Measurements from ENCODE around the gene VAPA. TPM values are rescaled to one million over a fixed set of nuclear protein-coding genes. Genes with fewer than 3 reads are reported as not detected.

The VAPA gene
- total and polyA plus RNA-seq, 2 donors (not counting 1 experiment from before 2014, with no cell fraction given) = 47.7 to 109 TPM

- Histone ChIP-seq H2AFZ (ENCODE audit: insufficient read depth, low read depth, low read length, poor library complexity, severe bottlenecking) (no peak overlapping the region), H4K20me1 (ENCODE audit: control insufficient read depth, insufficient read depth, low read length, poor library complexity, severe bottlenecking) (no peaks in the 10 kb centered on the region), H3K27me3 (replicated peaks in 1 of 4; ENCODE audit: control extremely low read depth in 1 of 4, control insufficient read depth in 3 of 4, insufficient read depth in 4 of 4, low read length in 3 of 4) (no peaks in the 10 kb centered on the region), H3K4me2 (replicated peaks; ENCODE audit: low read depth, low read length, poor library complexity, severe bottlenecking) (no peak overlapping the region), H3K27ac (ENCODE audit: low read length in 2 of 2) (no peak overlapping the region), H3K79me2 (ENCODE audit: control insufficient read depth, insufficient read depth, low read length) (no peaks in the 10 kb centered on the region), H3K4me3 (ENCODE audit: control extremely low read depth in 1 of 5, extremely low read depth in 1 of 5, insufficient read depth in 1 of 5, low read depth in 2 of 5, low read length in 4 of 5) (no peak overlapping the region), H3K9ac (ENCODE audit: low read length) (no peak overlapping the region), H3K4me1 (ENCODE audit: control insufficient read depth in 2 of 2, insufficient read depth in 2 of 2, low read length in 2 of 2) (no peaks in the 10 kb centered on the region), H3K9me3 (ENCODE audit: control extremely low read depth in 1 of 3, control insufficient read depth in 2 of 3, insufficient read depth in 1 of 3, low read length in 2 of 3) (peaks cover 1 to 18% (median 17%) of the 10 kb centered on the region in 3 donors), H3K36me3 (replicated peaks in 1 of 2; ENCODE audit: control extremely low read depth in 1 of 2, control insufficient read depth in 1 of 2, extremely low read depth in 1 of 2, insufficient read depth in 2 of 2, low read length in 1 of 2) (peaks cover 0 to 2% of the 10 kb centered on the region in 2 experiments)
- Mint-ChIP-seq H3K27ac (no peak overlapping the region), H3K27me3 (peaks cover 13% of the 10 kb centered on the region), H3K4me3 (no peak overlapping the region), H3K9me3 (ENCODE audit: insufficient read depth) (peaks cover 6% of the 10 kb centered on the region), H3K4me1 (peaks cover 11% of the 10 kb centered on the region)
- WGBS (ENCODE audit: insufficient coverage) = 97% methylated on average over 6 of the region's 7 CpGs
- ATAC-seq (ENCODE audit: low read depth) = no peak
- intact Hi-C loops (cut with micrococcal nuclease) = no loop called here
- DNase-seq = no peak
- CTCF ChIA-PET = no interaction called here
- POLR2A ChIA-PET = no interaction called here
- TF ChIP-seq CTCF (IDR thresholded peaks at IDR 0.05) = no peak
Measured at GRCh38 chr18:9865764-9866490, 47.9 kb upstream of the VAPA start.

GRCh38 chr18:9866627-9867026 is 47.2 kb upstream of the VAPA start:
- ATAC-seq (ENCODE audit: low read depth) = no peak
- no peak overlapping the region for H3K27ac ChIP-seq (ENCODE audit: low read length in 2 of 2)
- Mint-ChIP-seq H3K27ac (no peak overlapping the region), H3K27me3 (peaks cover 17% of the 10 kb centered on the region), H3K9me3 (ENCODE audit: insufficient read depth) (peaks cover 6% of the 10 kb centered on the region), H3K4me1 (peaks cover 10% of the 10 kb centered on the region), H3K4me3 (no peak overlapping the region)
- H3K9ac ChIP-seq (ENCODE audit: low read length) = no peak overlapping the region
- no peak overlapping the region for H3K4me3 ChIP-seq (ENCODE audit: control extremely low read depth in 1 of 5, extremely low read depth in 1 of 5, insufficient read depth in 1 of 5, low read depth in 2 of 5, low read length in 4 of 5)
- H3K79me2 ChIP-seq (ENCODE audit: control insufficient read depth, insufficient read depth, low read length) = no peaks in the 10 kb centered on the region
- no peak for TF ChIP-seq EZH2 (IDR thresholded peaks at IDR 0.05; ENCODE audit: borderline replicate concordance, insufficient read depth, low read depth, low read length, poor library complexity, severe bottlenecking)
- TF ChIP-seq CTCF (IDR thresholded peaks at IDR 0.05) = no peak
- H2AFZ ChIP-seq (ENCODE audit: insufficient read depth, low read depth, low read length, poor library complexity, severe bottlenecking) = no peak overlapping the region
- intact Hi-C loops (cut with micrococcal nuclease) = no loop called here
- CTCF ChIA-PET = no interaction called here
- no peak for DNase-seq
- H3K27me3 ChIP-seq (replicated peaks in 1 of 4; ENCODE audit: control extremely low read depth in 1 of 4, control insufficient read depth in 3 of 4, insufficient read depth in 4 of 4, low read length in 3 of 4) = no peaks in the 10 kb centered on the region
- no peak overlapping the region for H3K4me2 ChIP-seq (replicated peaks; ENCODE audit: low read depth, low read length, poor library complexity, severe bottlenecking)
- peaks cover 1 to 18% (median 17%) of the 10 kb centered on the region in 3 donors for H3K9me3 ChIP-seq (ENCODE audit: control extremely low read depth in 1 of 3, control insufficient read depth in 2 of 3, insufficient read depth in 1 of 3, low read length in 2 of 3)
- WGBS (ENCODE audit: insufficient coverage) = 89% methylated on average over 2 of the region's 3 CpGs
- no peaks in the 10 kb centered on the region for H3K36me3 ChIP-seq (replicated peaks in 1 of 2; ENCODE audit: control extremely low read depth in 1 of 2, control insufficient read depth in 1 of 2, extremely low read depth in 1 of 2, insufficient read depth in 2 of 2, low read length in 1 of 2)
- no peaks in the 10 kb centered on the region for H4K20me1 ChIP-seq (ENCODE audit: control insufficient read depth, insufficient read depth, low read length, poor library complexity, severe bottlenecking)
- no peaks in the 10 kb centered on the region for H3K4me1 ChIP-seq (ENCODE audit: control insufficient read depth in 2 of 2, insufficient read depth in 2 of 2, low read length in 2 of 2)
- POLR2A ChIA-PET = no interaction called here

All from B cell (primary cell).